A673 (cell line): ENCODE results near the gene CLUH.

Experiments used
- CTCF ChIP-seq: fragments of 300-800, 200-600 bp; sonication (generic); conservative IDR thresholded peaks from 2 replicates; pipeline ENCODE4 v1.5.1; 2017; ENCODE audit warnings: low read depth, mild to moderate bottlenecking, antibody characterized with exemption, low read length, moderate library complexity, mixed read lengths
- EZH2 ChIP-seq: fragments of 200-600 bp; sonication (generic); IDR thresholded peaks from 2 replicates; pipeline ENCODE4 v1.6.1; 2017; ENCODE audit warnings: borderline replicate concordance, low read depth, mild to moderate bottlenecking, mixed read lengths, antibody characterized with exemption, low read length; ENCODE audit not compliant: poor library complexity, severe bottlenecking

DNA sequence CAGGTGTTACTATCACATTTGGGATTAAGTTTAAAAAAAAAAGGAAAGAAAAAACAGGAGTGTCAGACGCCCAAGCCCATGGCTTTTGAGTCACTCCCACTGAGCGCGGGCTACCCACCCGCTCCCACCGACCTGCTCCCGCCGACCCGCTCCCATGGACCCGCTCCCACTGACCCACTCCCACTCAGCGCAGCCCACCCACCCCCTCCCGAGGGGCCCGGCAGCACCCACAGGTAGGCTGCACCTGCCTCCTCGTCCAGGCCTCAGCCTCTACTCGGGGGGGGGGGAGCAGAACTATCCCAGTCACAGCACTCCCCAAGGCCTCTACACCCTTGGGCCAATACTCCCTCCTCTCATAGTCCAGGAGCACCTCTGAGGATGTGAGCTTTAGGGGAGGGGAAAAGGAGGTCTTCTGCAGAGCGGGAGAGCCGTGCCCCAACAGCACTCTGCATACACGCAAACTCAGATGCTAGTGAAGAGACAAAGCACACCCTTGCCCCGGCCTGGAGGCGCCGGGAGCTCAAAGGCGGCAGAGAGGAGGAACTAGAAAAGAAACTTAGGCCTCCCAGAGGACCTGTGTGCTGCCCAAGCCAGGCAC, 2.9 kb downstream of the CLUH start:
- TF ChIP-seq CTCF, result no peak
- TF ChIP-seq EZH2, result no peak
